Vagina (tissue), 2 donors: ENCODE results near the gene NINL. TPM values are rescaled to one million over a fixed set of nuclear protein-coding genes. Genes with fewer than 3 reads are reported as not detected.

ENCODE experiments used
- DNase-seq, 2 donors: peaks; one replicate each; pipeline ENCODE4 v3.0.0-alpha.2; 2017; ENCODE audit errors: extremely low spot score in 2 of 2
- H3K27ac ChIP-seq: fragments of 200-600 bp; sonication (generic); one replicate; pipeline ENCODE4 v1.5.1; 2019
- H3K27me3 ChIP-seq: fragments of 200-600 bp; sonication (generic); one replicate; pipeline ENCODE4 v1.5.1; 2019
- H3K36me3 ChIP-seq, 2 donors: fragments of 200-600 bp; sonication (generic); one replicate each; pipeline ENCODE4 v1.5.1; 2017 to 2019
- H3K4me1 ChIP-seq: fragments of 200-600 bp; sonication (generic); one replicate; pipeline ENCODE4 v1.5.1; 2019
- H3K4me3 ChIP-seq, 2 donors: fragments of 200-600 bp; sonication (generic); 1 replicate in 1 of 2; 2 replicates in 1 of 2; pipeline ENCODE4 v1.5.1; 2016 to 2019
- H3K9me3 ChIP-seq: fragments of 200-600 bp; sonication (generic); one replicate; pipeline ENCODE4 v1.5.1; 2019
- CTCF ChIP-seq, 3 experiments: fragments of 450-650 bp in 2 of 3; fragments of 200-600 bp in 1 of 3; sonication (generic) in 1 of 3; IDR thresholded peaks; one replicate each; pipeline ENCODE4 v1.5.1; 2017 to 2019; ENCODE audit warnings: antibody characterized with exemption in 3 of 3, mild to moderate bottlenecking in 2 of 3, moderate library complexity in 2 of 3
- POLR2A ChIP-seq, 2 donors: fragments of 450-650 bp; IDR thresholded peaks; one replicate each; pipeline ENCODE4 v1.6.1; 2017; ENCODE audit warnings: antibody characterized with exemption in 2 of 2, mild to moderate bottlenecking in 2 of 2, moderate library complexity in 2 of 2
- POLR2AphosphoS5 ChIP-seq, 2 donors: sonication (generic); formaldehyde crosslinking; IDR thresholded peaks; one replicate each; pipeline ENCODE4 v1.9.0; 2017; ENCODE audit warnings: antibody characterized with exemption in 2 of 2, mild to moderate bottlenecking in 2 of 2, low read depth in 1 of 2; ENCODE audit not compliant: insufficient read depth in 1 of 2
- intact Hi-C: fragments of 100-400 bp; cut with DNase I; formaldehyde crosslinking; loops from one replicate; pipeline ENCODE4 v1.15.1; 2023
- total RNA-seq: library from RNA; depleted of rRNA; stranded (reverse); fragments of >200 nt; gene quantifications from one replicate; pipeline ENCODE4 v1.2.3, GENCODE V29; 2016

NINL gene
- total RNA-seq, 1 donor from 2014 or later: 11.5 TPM

GRCh38 chr20:25468126-25469075, 116.9 kb downstream of the NINL start:
- Histone ChIP-seq H3K9me3 (no peaks in the 10 kb centered on the region), H3K27ac (no peak overlapping the region), H3K27me3 (no peaks in the 10 kb centered on the region), H3K4me1 (no peaks in the 10 kb centered on the region), H3K36me3 (peaks cover 0 to 28% of the 10 kb centered on the region in 2 donors), H3K4me3 (no peak overlapping the region)
- TF ChIP-seq POLR2A (IDR thresholded peaks at IDR 0.05) (no peak), POLR2AphosphoS5 (IDR thresholded peaks at IDR 0.05; ENCODE audit: insufficient read depth in 1 of 2, low read depth in 1 of 2) (no peak), CTCF (IDR thresholded peaks at IDR 0.05) (no peak)
- intact Hi-C loops: no loop called here
- no peak for DNase-seq

- no peak overlapping the region for H3K27ac ChIP-seq
- H3K27me3 ChIP-seq: no peaks in the 10 kb centered on the region
- intact Hi-C loops: no loop called here
- TF ChIP-seq POLR2A (IDR thresholded peaks at IDR 0.05) (no peak), POLR2AphosphoS5 (IDR thresholded peaks at IDR 0.05; ENCODE audit: insufficient read depth in 1 of 2, low read depth in 1 of 2) (no peak), CTCF (IDR thresholded peaks at IDR 0.05) (no peak)
- no peaks in the 10 kb centered on the region for H3K9me3 ChIP-seq
- H3K36me3 ChIP-seq: peaks cover 0 to 28% of the 10 kb centered on the region in 2 donors
- no peak overlapping the region for H3K4me3 ChIP-seq
- H3K4me1 ChIP-seq: no peaks in the 10 kb centered on the region
- no peak for DNase-seq
Measured at GRCh38 chr20:25467441-25467840, 117.9 kb downstream of the NINL start.

- DNase-seq: no peak
- H3K36me3 ChIP-seq: peaks cover 0 to 33% of the 10 kb centered on the region in 2 donors
- H3K4me1 ChIP-seq: no peaks in the 10 kb centered on the region
- H3K27me3 ChIP-seq: no peaks in the 10 kb centered on the region
- no peak overlapping the region for H3K27ac ChIP-seq
- TF ChIP-seq CTCF (IDR thresholded peaks at IDR 0.05): no peak
- no peak for TF ChIP-seq POLR2A (IDR thresholded peaks at IDR 0.05)
- no peak for TF ChIP-seq POLR2AphosphoS5 (IDR thresholded peaks at IDR 0.05; ENCODE audit: insufficient read depth in 1 of 2, low read depth in 1 of 2)
- no peak overlapping the region for H3K4me3 ChIP-seq
- no peaks in the 10 kb centered on the region for H3K9me3 ChIP-seq
- intact Hi-C loops: no loop called here
Measured at GRCh38 chr20:25466846-25467245, 118.5 kb downstream of the NINL start.

- H3K27me3 ChIP-seq: no peaks in the 10 kb centered on the region
- no peak overlapping the region for H3K27ac ChIP-seq
- no peak overlapping the region for H3K4me3 ChIP-seq
- no peak for TF ChIP-seq POLR2AphosphoS5 (IDR thresholded peaks at IDR 0.05; ENCODE audit: insufficient read depth in 1 of 2, low read depth in 1 of 2)
- TF ChIP-seq POLR2A (IDR thresholded peaks at IDR 0.05): no peak
- no peak for TF ChIP-seq CTCF (IDR thresholded peaks at IDR 0.05)
- no peaks in the 10 kb centered on the region for H3K9me3 ChIP-seq
- intact Hi-C loops: no loop called here
- DNase-seq: no peak
- H3K4me1 ChIP-seq: no peaks in the 10 kb centered on the region
- H3K36me3 ChIP-seq: peaks cover 0 to 47% of the 10 kb centered on the region in 2 donors
Measured at GRCh38 chr20:25465243-25466135, 119.8 kb downstream of the NINL start.
